Measurements from ENCODE around the gene HDAC6.
"Not testable (repeated sequence)": the region's sequence is repeated elsewhere in the genome, so short reads cannot be mapped to it uniquely, and the experiment has no call there.

Gene HDAC6

DNA sequence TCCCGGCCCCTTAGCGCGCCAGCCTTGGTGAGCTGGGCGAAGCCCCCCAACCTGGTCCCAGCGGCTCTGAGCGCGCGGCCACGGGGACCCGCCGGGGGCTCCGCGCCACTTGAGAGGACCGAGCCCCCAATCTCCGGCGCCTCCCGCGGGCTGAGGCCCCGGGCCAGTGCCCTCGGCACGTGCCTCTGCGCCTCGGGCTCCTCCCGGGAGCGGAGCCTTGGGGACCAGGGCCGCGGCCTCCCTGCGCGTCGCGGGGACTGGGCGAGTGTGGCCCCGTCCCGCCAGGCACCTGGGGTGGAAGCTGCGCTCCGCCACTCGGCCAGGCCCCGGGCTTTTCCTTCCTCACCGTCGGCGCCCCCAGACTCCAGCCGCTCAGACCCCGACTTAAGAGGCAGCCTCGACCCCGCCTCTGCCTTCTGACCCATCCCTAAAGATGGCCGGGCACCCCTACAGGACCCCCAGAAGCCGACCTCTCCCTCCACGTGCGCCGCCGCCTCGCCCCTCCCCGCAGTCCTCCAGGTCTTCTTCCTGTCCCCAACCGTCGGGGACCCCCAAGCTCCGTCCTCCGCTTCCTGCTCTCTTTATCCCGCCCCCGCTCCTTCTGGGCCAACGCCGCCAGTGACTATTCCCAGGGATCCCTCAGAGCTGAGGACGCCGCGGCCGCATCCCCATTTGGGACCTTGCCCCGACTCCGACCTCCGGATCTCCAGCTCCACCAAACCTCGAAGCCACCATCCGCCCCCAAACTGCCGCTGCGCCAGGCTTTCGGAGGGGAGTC, 25.2 kb downstream of the HDAC6 start:
- DNase-seq = no peak

DNA sequence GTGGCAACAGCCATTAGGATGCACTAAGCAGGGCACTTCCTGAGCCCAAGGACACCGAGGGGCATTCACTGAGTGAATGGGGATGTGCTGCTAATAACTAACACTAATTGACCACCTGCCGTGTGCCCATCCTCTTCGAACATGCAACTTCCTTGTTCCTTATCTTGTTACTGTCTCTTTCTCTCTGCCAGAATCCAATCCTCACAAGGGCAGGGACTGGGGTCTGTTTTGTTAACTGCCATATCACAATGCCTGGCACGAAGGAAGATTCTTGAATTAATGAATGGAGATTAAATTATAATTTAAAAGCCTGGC, 25.7 kb downstream of the HDAC6 start:
- no peak for DNase-seq

GRCh38 chrX:48829016-48829735, 27.3 kb downstream of the HDAC6 start:
- DNase-seq = no peak

DNA sequence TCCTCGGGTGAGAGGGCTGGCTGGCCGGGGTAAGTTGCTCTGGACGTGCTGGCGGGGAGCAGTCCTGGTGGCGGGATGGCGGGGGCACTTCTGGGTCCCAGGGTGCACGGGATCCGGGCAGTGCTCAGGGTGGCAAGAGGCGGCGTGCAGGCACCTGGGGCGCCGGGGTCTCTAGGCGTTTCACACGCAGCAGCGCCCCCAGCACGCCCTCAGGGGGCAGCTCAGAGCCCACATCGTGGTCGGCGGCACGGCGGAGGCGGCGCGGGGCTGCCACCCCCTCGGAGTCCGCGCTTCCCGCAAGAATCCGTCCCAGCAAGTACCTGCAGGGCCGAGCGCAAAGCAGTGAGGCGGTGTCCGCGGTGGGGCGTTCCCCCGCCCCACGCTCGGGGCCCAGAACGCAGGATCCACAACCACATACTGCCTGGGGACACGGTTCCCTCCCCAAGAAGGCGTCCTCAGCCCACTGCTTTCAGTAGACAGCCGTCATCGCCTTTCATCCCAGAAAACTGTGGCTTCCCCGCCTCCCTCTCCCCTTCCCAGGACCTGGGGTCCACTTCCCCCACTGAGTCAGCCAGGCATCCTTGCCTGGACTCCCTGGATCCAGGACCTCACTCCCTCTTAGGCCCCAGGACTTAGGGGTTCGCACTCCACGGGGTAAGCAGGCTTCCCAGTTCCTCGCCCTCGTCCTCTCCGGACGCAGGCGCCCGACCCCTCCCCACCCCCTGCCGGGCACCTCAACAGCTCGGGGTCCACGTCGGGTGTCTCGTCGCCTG, 29.5 kb downstream of the HDAC6 start:
- no peak for DNase-seq

GRCh38 chrX:48831909-48832291, 30.0 kb downstream of the HDAC6 start:
- DNase-seq = no peak

DNA sequence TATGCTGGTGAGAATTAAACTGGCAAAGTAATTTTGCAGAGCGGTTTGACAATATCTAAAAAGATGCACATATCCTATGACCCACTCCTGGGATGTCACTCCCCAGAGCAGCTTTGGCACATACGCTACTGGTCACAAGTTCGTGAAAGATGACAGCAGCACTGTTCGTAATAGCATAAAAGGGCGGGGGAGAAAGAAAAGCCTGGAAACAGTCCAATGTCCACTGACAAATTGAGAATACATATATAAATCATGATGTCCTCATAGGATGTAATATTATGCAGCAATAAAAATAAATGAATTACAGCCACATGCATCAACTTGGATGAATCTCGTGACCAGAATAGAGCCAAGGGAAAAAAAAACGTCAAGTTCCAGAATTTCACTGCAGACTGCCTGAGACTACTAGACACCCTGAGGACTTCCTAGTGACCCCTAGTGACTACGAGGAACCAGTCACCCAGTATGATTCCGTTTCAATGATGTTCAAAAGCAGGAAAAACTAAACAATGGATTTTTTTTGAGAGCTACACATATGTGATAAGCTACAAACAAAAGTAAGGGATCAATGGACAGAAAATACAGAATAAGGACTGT, 31.8 kb downstream of the HDAC6 start:
- DNase-seq = no peak

DNA sequence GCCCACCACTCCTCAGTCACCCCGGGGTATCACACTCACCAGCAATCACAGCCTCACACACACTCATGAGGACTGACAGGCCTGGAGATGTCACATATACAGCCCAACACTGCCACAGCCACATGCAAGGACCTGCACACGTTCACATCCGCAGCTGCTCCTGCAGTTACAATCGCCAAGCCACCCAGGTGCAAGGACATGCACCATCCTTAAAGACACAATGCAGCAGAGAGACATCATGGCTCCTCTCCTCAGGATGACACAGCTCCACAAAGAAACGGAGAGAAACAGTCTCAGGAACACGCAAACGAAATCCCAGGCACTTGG, 32.5 kb downstream of the HDAC6 start:
- DNase-seq = no peak

GRCh38 chrX:48835524-48836329, 33.9 kb downstream of the HDAC6 start, which contains the start of gene PCSK1N:
PCSK1N (minus strand) TSS chrX:48835610; CDS start chrX:48835532, 78 bp downstream.
- DNase-seq = no peak

DNA sequence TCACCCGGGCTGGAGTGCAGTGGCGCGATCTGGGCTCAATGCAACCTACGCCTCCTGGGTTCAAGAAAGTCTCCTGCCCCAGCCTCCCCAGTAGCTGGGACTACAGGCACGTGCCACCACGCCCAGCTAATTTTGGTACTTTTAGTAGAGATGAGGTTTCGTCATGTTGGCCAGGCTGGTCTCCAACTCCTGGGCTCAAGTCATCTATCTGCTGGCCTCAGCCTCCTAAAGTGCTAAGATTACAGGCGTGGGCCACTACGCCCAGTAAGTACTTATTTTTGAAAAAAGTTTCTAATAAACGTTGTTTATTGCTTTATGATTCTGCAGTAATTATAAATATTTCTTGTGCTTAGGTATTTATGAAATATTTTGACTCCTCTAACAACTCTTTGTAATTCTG, 37.8 kb downstream of the HDAC6 start:
- no peak for DNase-seq

DNA sequence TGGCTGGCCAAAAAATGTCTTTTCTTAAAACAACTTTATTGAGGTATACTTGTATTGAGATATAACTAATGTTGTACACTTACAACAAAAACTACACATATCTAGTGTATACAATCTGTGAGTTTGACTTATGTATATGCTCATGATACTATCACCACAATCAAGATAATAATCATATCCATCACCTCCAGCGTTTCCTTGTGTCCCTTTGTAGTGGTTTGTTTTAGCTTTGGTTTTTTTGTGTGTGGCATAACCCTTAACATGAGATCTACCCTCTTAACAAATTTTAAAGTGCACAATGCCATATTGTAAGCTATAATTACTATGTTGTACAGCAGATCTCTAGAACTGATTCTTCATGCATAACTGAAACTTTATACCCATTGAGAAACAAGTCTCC, 47.0 kb downstream of the HDAC6 start:
- no peak for DNase-seq

GRCh38 chrX:48852857-48853256, 51.0 kb downstream of the HDAC6 start:
- no peak for DNase-seq

DNA sequence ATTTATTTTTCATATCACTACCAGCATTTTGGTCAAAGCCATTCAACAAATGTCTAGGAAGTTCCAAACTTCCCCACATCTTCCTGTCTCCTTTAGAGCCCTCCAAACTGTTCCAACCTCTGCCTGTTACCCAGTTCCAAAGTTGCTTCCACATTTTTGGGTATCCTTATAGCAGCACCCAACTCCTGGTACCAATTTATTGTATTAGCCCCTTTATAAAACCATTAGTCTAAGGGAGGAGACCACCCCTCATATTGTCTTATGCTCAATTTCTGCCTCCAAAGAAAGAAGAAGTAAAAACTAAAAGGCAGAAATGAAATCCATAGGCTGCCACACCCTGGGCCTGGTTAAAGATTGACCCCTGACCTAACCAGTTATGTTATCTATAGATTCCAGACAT, 51.6 kb downstream of the HDAC6 start:
- DNase-seq = not testable (repeated sequence)

- DNase-seq = not testable (repeated sequence)
Measured at GRCh38 chrX:48854121-48854804, 52.4 kb downstream of the HDAC6 start.

DNA sequence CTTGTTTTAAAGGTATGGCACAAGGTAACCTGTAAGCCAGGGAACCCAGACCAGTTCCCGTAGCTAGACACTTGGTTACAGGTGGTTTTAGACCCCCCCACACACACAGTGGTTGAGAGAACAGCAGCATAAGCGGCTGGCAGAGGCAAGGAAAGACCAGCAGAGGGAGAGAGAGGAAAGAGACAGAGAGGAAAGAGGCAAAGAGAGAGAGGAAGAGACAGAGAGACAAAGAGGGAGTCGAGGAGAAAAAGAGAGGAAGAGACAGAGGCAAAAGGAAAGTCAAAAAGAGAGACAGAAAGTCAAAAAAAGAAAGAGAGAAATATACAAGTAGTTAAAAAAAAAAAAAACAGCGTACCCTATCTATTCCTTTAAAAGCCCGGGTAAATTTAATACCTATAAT, 53.0 kb downstream of the HDAC6 start:
- no peak for DNase-seq

- no peak for DNase-seq
Measured at GRCh38 chrX:48864210-48864609, 62.3 kb downstream of the HDAC6 start.

GRCh38 chrX:48872017-48872416, 70.2 kb downstream of the HDAC6 start:
- DNase-seq = not testable (repeated sequence)
